Thymus (tissue), 2 donors: Measurements from ENCODE around the gene LRP3. TPM values are rescaled to one million over a fixed set of nuclear protein-coding genes. Genes with fewer than 3 reads are reported as not detected.

ENCODE experiments used
- polyA plus RNA-seq: library from polyadenylated mRNA; stranded (reverse); fragments of 200-250 nt; gene quantifications from one replicate; pipeline ENCODE4 v1.2.3, GENCODE V29; 2013
- total RNA-seq: library from RNA; stranded (reverse); fragments of 120-200 nt; gene quantifications from one replicate; pipeline ENCODE4 v1.2.4, GENCODE V29; 2013
- donor health status: healthy.

LRP3 gene
- total and polyA plus RNA-seq, 2 donors = 2.6 to 4.0 TPM

Other genes with a start within 250 kb of the LRP3 start
- 6.8 TPM for gene CEP89, start 222.4 kb upstream of the LRP3 start, total RNA-seq
- 12.5 TPM for gene CEP89, start 222.4 kb upstream of the LRP3 start, polyA plus RNA-seq
- gene FAAP24, start 222.1 kb upstream of the LRP3 start, total RNA-seq = 1.8 TPM
- 1.6 TPM for gene FAAP24, start 222.1 kb upstream of the LRP3 start, polyA plus RNA-seq
- 5.1 TPM for gene RHPN2, start 129.4 kb upstream of the LRP3 start, total RNA-seq
- 4.8 TPM for gene RHPN2, start 129.4 kb upstream of the LRP3 start, polyA plus RNA-seq
- gene GPATCH1, start 113.1 kb upstream of the LRP3 start, total RNA-seq = 8.2 TPM
- 8.7 TPM for gene GPATCH1, start 113.1 kb upstream of the LRP3 start, polyA plus RNA-seq
- gene WDR88, start 62.2 kb upstream of the LRP3 start, total RNA-seq = not detected
- 0.05 TPM for gene WDR88, start 62.2 kb upstream of the LRP3 start, polyA plus RNA-seq
- gene SLC7A10, start 31.5 kb downstream of the LRP3 start, total RNA-seq = 0.33 TPM
- gene SLC7A10, start 31.5 kb downstream of the LRP3 start, polyA plus RNA-seq = 0.11 TPM
- 7.0 TPM for gene CEBPA, start 108.2 kb downstream of the LRP3 start, total RNA-seq
- 10.1 TPM for gene CEBPA, start 108.2 kb downstream of the LRP3 start, polyA plus RNA-seq
- gene CEBPG, start 179.4 kb downstream of the LRP3 start, total RNA-seq = 16.8 TPM
- 21.0 TPM for gene CEBPG, start 179.4 kb downstream of the LRP3 start, polyA plus RNA-seq